ENCODE results near the gene USHBP1.

Gene USHBP1

GRCh38 chr19:17268754-17269153 lies 4.2 kb upstream of the USHBP1 start:
- no peak overlapping the region for H3K4me3 ChIP-seq (ENCODE audit: low read length)
- no peak for DNase-seq (ENCODE audit: low read depth, low spot score)

DNA sequence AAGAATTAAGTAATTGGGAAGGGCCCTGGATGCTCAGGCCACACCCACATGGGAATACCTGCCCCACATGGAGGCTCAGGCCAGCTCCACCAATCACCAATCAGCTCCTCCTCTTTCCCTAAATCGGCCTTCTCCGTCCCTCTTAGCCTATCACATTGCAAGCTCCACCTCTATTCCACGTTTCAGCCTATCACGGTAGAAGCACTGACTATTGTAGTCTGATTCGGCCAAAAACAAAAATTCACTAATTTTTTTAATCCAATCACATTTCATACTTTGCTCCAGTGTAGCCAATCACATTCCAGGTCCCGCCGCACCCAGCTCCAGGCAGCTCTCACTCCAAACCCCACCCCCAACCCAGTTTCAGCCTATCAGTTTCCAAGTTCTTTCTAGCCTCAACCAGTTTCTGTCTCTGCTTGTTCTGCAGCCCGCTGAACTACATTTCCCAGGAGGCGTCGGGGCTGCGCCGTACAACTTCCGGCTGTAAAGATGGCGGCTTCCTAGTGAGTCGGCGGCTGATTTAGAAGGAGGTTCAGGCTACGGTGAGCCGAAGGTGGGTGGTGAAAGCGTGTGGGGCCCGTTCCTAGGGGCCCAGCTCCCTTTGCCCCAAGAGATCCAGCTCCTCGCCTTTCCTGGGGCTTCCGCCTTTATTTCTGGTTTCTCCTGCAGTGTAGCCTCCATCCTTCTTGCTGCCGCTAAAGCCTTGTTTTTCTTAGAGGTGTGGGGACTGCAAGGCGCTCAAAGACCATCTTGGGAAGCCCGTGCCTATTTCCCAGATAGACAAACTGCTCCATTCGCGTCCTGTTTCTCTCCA lies 2.6 kb upstream of the USHBP1 start, which contains the start of gene BABAM1:
BABAM1 (plus strand) TSS at position 469 of the 814 bp plus-strand sequence. CDS start 1,364 bp downstream, outside the sequence.
- H3K4me3 ChIP-seq (ENCODE audit: low read length) = peak within 1 kb of the TSS; percentile 99
- DNase-seq (ENCODE audit: low read depth, low spot score) = peak; percentile 99

GRCh38 chr19:17266589-17266974 lies 2.0 kb upstream of the USHBP1 start:
- H3K4me3 ChIP-seq (ENCODE audit: low read length) = no peak overlapping the region
- DNase-seq (ENCODE audit: low read depth, low spot score) = no peak

GRCh38 chr19:17266026-17266425 lies 1.5 kb upstream of the USHBP1 start:
- H3K4me3 ChIP-seq (ENCODE audit: low read length) = no peak overlapping the region
- DNase-seq (ENCODE audit: low read depth, low spot score) = no peak

GRCh38 chr19:17263712-17264640 lies 569 bp downstream of the USHBP1 start:
- no peak for DNase-seq (ENCODE audit: low read depth, low spot score)
- no peak overlapping the region for H3K4me3 ChIP-seq (ENCODE audit: low read length)

DNA sequence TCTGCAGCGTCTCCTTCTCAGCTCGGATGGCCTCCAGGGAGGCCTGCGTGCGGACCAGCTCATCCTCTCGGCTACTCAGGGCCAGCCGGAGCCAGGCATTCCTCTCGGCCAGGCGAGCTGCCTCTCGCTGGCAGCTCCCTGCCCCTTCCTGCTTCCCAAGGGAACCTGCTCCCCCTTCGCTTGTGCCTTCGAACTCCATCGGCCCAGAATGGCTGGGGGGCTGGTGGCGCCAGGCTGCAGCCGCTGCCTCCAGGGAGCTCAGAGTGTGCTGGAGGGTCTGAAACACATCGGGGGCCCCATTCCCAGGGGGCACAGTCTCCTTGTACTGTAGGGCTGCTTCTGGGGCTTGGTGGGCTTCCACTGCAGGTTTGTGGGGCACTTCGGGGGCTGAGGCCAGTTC lies 2.0 kb downstream of the USHBP1 start:
- no peak overlapping the region for H3K4me3 ChIP-seq (ENCODE audit: low read length)
- no peak for DNase-seq (ENCODE audit: low read depth, low spot score)

GRCh38 chr19:17260842-17261325 lies 3.7 kb downstream of the USHBP1 start:
- DNase-seq (ENCODE audit: low read depth, low spot score) = peak; percentile 84
- no peak overlapping the region for H3K4me3 ChIP-seq (ENCODE audit: low read length)

- no peak for DNase-seq (ENCODE audit: low read depth, low spot score)
- H3K4me3 ChIP-seq (ENCODE audit: low read length) = no peak overlapping the region
Observed at GRCh38 chr19:17259934-17260333, 4.6 kb downstream of the USHBP1 start.

DNA sequence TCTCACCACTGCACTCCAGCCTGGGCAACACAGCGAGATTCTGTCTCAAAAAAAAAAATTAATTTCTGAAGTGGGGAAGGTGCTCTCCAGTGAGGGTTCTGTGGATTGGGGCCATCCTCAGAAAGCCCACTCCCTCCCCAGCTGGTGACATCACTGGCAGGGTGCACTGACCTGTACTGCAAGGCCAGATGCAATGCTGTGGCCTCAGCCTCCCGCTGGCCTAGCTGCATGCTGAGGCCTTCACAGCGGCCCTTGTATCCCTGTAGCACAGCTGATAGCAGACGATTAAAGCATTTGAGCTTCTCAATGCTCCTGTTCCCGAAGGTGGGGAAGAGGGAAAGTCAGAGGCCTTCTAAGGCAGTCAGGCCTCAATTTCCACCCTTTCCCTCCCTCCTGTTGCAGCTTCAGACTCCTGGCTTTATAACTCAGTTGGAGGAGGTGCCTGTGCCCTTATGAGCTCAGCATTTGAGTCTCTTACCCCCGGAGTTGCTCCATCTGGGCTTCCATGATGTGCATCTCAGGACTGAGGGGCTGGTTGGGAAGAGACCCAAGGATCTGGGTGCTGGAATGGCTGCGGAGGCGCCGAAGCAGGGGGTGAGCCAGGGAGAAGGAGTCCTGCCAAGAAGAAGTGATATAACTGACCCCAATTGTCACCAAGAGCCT lies 5.3 kb downstream of the USHBP1 start:
- no peak for DNase-seq (ENCODE audit: low read depth, low spot score)

DNA sequence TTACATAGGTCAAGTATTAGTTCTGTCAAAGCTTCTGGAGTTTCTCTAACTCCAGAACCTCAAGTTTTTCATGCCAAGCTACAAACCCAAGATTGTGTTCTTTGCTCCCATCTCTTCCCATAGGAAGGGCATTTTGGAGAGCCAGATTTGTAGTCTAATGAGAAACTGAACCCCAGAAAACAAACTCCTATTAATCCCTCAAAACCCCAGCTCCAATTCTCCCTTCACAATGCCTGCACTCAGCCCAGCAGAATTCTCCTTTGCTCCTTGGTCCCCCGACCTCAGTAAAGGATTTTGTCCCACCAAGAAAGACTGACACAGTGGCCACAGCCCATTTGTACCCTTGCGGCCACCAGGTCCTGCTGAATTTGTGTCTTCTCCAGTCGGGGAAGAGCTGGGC lies 8.4 kb downstream of the USHBP1 start:
- DNase-seq (ENCODE audit: low read depth, low spot score) = no peak
- H3K4me3 ChIP-seq (ENCODE audit: low read length) = no peak overlapping the region

More for the DNA sequence above, 5.3 kb downstream of the USHBP1 start:
- H3K4me3 ChIP-seq (ENCODE audit: low read length) = no peak overlapping the region

DNA sequence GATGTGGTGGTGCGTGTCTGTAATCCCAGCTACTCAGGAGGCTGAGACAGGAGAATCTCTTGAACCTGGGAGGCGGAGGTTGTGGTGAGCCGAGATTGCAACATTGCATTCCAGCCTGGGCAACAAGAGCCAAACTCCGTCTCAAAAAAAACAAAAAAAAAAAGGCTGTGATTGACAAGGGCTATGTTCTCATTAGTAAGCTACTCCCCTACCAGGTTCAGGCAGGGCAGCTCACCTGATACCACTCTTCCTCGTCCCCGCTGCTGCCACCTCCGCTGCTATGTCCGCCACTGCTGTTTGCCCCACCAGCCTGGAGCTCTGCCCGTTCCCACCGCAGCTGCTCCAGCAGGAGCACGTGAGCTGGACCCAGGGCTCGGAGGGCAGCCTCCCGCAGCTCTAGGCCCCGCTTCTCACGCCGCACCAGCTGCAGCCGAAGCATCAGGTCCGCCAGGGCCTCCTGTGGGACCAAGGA lies 9.4 kb downstream of the USHBP1 start:
- no peak for DNase-seq (ENCODE audit: low read depth, low spot score)
- no peak overlapping the region for H3K4me3 ChIP-seq (ENCODE audit: low read length)

GRCh38 chr19:17254636-17255035 lies 9.9 kb downstream of the USHBP1 start:
- DNase-seq (ENCODE audit: low read depth, low spot score) = no peak

GRCh38 chr19:17249887-17250548 lies 14.5 kb downstream of the USHBP1 start:
- no peak overlapping the region for H3K4me3 ChIP-seq (ENCODE audit: low read length)
- DNase-seq (ENCODE audit: low read depth, low spot score) = no peak

More at GRCh38 chr19:17254636-17255035, 9.9 kb downstream of the USHBP1 start:
- H3K4me3 ChIP-seq (ENCODE audit: low read length) = no peak overlapping the region

DNA sequence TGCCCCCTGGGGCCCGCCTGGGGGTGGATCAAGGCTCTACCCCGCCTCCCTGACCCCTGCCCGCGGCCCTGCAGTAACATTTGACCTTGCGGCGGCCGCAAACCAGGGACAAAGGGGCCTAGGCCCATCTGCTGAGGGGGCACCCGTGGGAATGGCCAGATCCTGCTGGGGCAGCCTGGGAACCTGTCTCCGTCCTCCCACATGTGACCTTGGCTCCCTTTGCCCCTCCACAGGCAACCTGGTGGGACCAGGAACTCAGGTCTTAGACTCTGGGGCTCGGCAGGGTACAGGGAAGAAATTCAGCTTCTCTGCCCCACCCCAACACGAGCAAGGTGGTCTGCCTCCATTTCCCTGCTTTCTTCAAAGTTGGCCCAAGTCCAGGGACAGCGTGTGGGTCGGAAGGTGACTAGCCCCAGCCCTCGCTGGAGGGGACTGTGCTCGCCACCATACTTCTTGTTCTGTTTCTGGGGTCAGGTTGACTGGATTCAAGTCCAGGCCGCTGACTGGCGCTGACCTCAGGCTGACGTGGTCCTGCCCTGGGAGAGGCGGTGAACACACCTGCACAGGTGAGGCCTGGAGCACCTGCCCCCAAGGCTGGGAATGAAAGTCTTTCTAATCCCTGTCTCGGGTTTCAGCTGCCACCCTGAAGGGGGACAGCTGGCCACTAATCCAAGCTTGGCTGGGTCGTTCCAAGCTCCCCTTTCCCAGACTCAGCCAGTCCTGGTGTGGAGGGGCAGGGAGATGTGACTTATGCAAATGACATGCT lies 16.4 kb downstream of the USHBP1 start:
- no peak for DNase-seq (ENCODE audit: low read depth, low spot score)
- no peak overlapping the region for H3K4me3 ChIP-seq (ENCODE audit: low read length)

DNA sequence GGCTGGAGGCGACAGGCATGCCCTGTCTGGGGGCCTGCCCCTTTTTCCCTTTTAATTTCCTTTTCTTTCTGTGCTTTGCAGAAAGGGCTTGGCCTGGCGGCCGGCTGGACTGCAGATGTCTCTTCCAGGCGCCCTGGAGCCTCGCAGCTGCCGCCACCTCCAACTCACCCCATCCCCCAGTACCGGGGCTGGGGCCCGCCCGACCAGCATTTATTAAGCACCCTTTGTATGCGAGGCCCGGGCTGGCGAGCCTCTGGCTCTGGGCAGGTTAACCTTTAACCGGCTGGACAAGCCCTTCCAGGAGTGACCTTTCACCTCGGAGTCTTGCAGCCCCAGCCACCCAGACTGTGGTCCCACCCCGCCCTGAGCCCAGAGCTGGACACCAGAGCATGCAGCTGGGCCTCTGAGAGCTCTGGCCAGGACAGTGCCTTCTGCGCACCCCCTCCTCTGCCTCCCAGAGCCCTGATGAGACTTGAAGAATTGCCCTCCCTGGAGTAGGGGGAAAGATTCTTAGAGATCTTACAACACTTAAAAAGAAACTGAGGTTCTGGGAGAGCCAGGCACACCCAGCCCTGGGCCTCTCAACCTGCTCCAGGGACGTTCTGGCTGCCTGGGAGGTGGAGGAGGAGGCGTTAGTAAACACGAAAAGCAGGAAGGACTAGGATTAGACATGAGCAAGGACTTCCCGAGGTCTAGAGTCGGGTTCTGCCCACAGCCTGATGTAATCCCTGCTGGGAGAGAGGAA lies 17.7 kb downstream of the USHBP1 start:
- peak overlapping the region; percentile 58 for H3K4me3 ChIP-seq (ENCODE audit: low read length)
- DNase-seq (ENCODE audit: low read depth, low spot score) = no peak

- DNase-seq (ENCODE audit: low read depth, low spot score) = no peak
- H3K4me3 ChIP-seq (ENCODE audit: low read length) = peak within 1 kb of the TSS; percentile 58
Observed at GRCh38 chr19:17245535-17245984, 19.0 kb downstream of the USHBP1 start, which contains the start of gene NR2F6. Gene NR2F6 (minus strand): TSS chr19:17245919. CDS start chr19:17245220, 699 bp downstream.

All from Jurkat, Clone E6-1 (cell line).